ENCODE measurements around the gene TRPV3.

Gene TRPV3

GRCh38 chr17:3592216-3592860 lies 34.7 kb upstream of the TRPV3 start:
- no peak overlapping the region for H3K27ac ChIP-seq
- no peak overlapping the region for H3K4me3 ChIP-seq (ENCODE audit: low read depth, low read length)
- peaks cover 21% of the 10 kb centered on the region for H3K36me3 ChIP-seq
- TF ChIP-seq CTCF (IDR thresholded peaks at IDR 0.05; ENCODE audit: low read depth, low read length): no peak
- no peaks in the 10 kb centered on the region for H3K27me3 ChIP-seq (ENCODE audit: insufficient read depth, low read depth, severe bottlenecking)
- no peaks in the 10 kb centered on the region for H3K9me3 ChIP-seq (ENCODE audit: severe bottlenecking)
- no peak for DNase-seq

DNA sequence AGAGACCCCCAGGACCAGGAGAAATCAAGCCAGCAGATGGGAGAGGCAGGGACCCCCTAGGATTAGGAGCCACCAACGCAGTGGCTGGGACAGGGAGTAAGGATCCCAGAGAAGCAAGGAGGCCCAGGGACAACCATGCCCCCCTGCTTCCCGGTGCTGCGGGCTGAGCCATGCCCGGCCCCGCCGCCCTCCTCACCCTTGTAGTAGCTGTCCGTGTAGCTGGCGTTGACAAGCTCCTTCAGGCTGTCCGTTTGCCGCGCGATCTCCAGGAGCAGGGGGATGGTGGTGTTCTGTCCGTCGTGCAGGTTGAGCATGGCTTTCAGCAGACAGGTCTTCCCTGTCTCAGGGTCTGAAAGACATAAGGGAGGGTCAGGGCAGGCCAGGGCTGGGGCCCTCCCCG lies 33.2 kb upstream of the TRPV3 start:
- H3K9me3 ChIP-seq (ENCODE audit: severe bottlenecking): no peaks in the 10 kb centered on the region
- H3K36me3 ChIP-seq: peaks cover 32% of the 10 kb centered on the region
- H3K27ac ChIP-seq: no peak overlapping the region
- H3K27me3 ChIP-seq (ENCODE audit: insufficient read depth, low read depth, severe bottlenecking): no peaks in the 10 kb centered on the region
- no peak for DNase-seq
- no peak for TF ChIP-seq CTCF (IDR thresholded peaks at IDR 0.05; ENCODE audit: low read depth, low read length)
- H3K4me3 ChIP-seq (ENCODE audit: low read depth, low read length): no peak overlapping the region

GRCh38 chr17:3590231-3590630 lies 32.6 kb upstream of the TRPV3 start:
- no peak overlapping the region for H3K27ac ChIP-seq
- H3K9me3 ChIP-seq (ENCODE audit: severe bottlenecking): no peaks in the 10 kb centered on the region
- H3K4me3 ChIP-seq (ENCODE audit: low read depth, low read length): no peak overlapping the region
- DNase-seq: no peak
- no peak for TF ChIP-seq CTCF (IDR thresholded peaks at IDR 0.05; ENCODE audit: low read depth, low read length)
- H3K27me3 ChIP-seq (ENCODE audit: insufficient read depth, low read depth, severe bottlenecking): no peaks in the 10 kb centered on the region
- H3K36me3 ChIP-seq: peaks cover 35% of the 10 kb centered on the region

DNA sequence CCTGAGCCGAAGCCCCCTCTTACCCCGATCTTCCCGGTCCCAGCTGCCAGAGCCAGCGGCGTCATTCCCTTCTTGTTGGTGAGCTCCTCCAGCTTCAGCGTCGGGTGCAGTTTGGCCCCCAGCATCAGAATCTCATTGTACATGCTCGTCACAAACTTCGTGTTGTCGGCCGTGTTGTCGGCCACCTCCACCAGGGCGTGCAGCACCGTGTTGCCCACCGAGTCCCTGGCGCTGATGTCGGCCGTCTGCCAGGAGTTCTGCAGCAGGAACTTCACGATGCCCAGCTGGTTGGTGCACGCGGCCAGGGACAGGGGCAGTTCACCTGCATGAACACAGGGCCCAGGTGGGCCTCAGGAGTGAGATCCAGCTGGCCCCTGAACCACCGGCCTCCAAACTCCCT lies 32.2 kb upstream of the TRPV3 start:
- no peak overlapping the region for H3K27ac ChIP-seq
- DNase-seq: no peak
- H3K4me3 ChIP-seq (ENCODE audit: low read depth, low read length): no peak overlapping the region
- peaks cover 37% of the 10 kb centered on the region for H3K36me3 ChIP-seq
- no peak for TF ChIP-seq CTCF (IDR thresholded peaks at IDR 0.05; ENCODE audit: low read depth, low read length)
- no peaks in the 10 kb centered on the region for H3K27me3 ChIP-seq (ENCODE audit: insufficient read depth, low read depth, severe bottlenecking)
- H3K9me3 ChIP-seq (ENCODE audit: severe bottlenecking): no peaks in the 10 kb centered on the region

GRCh38 chr17:3585826-3586225 lies 28.2 kb upstream of the TRPV3 start:
- H3K36me3 ChIP-seq: peaks cover 33% of the 10 kb centered on the region
- H3K9me3 ChIP-seq (ENCODE audit: severe bottlenecking): no peaks in the 10 kb centered on the region
- DNase-seq: no peak
- no peak overlapping the region for H3K27ac ChIP-seq
- no peak for TF ChIP-seq CTCF (IDR thresholded peaks at IDR 0.05; ENCODE audit: low read depth, low read length)
- no peaks in the 10 kb centered on the region for H3K27me3 ChIP-seq (ENCODE audit: insufficient read depth, low read depth, severe bottlenecking)
- no peak overlapping the region for H3K4me3 ChIP-seq (ENCODE audit: low read depth, low read length)

DNA sequence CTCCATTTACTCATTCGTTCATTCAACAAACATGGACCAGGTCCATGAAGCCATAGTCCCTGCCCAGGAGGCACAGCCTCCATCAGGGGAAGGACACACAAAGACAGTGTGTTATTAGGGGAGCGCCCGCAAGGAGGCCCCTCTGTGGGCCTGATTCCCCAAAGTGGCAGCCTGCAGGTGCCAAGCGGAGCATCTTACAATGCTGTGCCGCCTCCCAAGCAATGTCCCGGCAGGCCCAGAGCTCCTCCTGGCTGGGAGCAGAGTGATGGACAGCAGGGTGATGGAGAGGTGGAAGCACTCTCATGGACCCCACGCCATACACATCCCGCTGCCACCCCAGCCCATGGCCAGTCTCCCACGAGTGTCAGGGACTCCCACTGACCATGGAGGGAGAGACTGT lies 25.8 kb upstream of the TRPV3 start:
- no peaks in the 10 kb centered on the region for H3K9me3 ChIP-seq (ENCODE audit: severe bottlenecking)
- DNase-seq: no peak
- H3K27me3 ChIP-seq (ENCODE audit: insufficient read depth, low read depth, severe bottlenecking): no peaks in the 10 kb centered on the region
- H3K27ac ChIP-seq: no peak overlapping the region
- TF ChIP-seq CTCF (IDR thresholded peaks at IDR 0.05; ENCODE audit: low read depth, low read length): no peak
- H3K36me3 ChIP-seq: peaks cover 37% of the 10 kb centered on the region
- no peak overlapping the region for H3K4me3 ChIP-seq (ENCODE audit: low read depth, low read length)

All from WERI-Rb-1 (cell line).